B cell (primary cell): Measurements from ENCODE around the gene PMM1.

Source experiments
- CTCF ChIP-seq: fragments of 200-600 bp; IDR thresholded peaks from one replicate; pipeline ENCODE4 v1.8.0; 2022; ENCODE audit warnings: antibody characterized with exemption, mild to moderate bottlenecking
- EZH2 ChIP-seq: IDR thresholded peaks from 2 replicates; pipeline ENCODE4 v1.6.1; 2012; ENCODE audit warnings: borderline replicate concordance, low read depth, mild to moderate bottlenecking, moderate library complexity, low read length; ENCODE audit not compliant: insufficient read depth, poor library complexity, severe bottlenecking

GRCh38 chr22:41534219-41534618 lies 55.4 kb downstream of the PMM1 start:
- TF ChIP-seq CTCF = no peak
- TF ChIP-seq EZH2 = no peak
